HG02759 (cell line): ENCODE measurements around the gene TNXB.
A peak's percentile ranks its signal among the peaks of the same experiment; 100 is the strongest.

ENCODE experiments used
- ATAC-seq: cut with Tn5 transposase; IDR thresholded peaks from one replicate; pipeline ENCODE4 v1.9.1; 2021; ENCODE audit warnings: mild to moderate bottlenecking, moderate library complexity; ENCODE audit not compliant: unreplicated experiment

The TNXB gene

DNA sequence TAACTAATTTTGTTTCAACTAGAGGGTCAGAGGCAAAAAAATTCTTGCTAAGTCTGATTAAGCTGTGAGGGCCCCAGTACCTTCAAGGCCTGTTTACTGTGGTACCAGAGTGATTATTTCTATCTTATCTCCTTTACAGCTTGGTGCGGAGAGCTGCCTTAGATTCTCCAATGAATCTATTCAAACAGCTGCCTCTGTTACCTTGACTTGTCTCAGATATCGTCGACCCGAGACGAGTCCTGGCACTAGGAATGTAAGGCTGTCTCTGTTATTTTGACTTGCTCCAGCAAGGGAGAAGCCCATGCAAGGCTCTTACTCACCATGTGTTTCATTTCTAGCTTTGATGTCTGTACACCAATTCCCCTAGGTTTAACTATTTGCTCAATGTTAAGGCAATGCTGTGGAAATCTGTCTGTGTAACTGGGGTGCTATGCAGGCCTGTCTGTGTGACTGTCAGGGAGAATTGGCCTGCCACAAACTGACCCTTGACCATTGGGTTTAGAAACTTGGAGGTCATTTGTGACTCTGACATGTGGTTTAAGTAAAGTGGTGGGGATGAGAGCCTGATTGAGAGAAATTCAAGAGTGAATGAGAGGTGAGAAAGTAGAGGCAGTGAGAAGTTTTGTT, 31.4 kb upstream of the TNXB start:
- no peak for ATAC-seq

DNA sequence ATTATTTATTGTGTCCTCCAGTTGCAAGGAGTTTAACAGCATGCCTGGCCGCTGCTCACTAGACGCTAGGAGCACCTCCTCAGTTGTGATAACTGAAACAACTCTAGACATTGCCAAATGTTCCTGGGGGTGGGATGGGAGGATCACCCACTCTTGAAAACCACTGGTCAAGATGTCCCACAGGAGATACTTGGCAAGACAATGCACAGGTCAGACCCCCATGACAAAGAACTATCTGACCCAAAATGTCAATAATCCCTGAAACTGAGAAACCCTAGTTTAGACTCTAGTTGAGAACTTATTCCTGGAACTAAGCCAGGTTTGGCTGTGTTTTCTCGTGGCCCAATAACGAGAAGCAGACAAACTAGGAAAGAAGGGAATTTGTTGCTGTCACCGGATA, 30.5 kb upstream of the TNXB start:
- no peak for ATAC-seq

DNA sequence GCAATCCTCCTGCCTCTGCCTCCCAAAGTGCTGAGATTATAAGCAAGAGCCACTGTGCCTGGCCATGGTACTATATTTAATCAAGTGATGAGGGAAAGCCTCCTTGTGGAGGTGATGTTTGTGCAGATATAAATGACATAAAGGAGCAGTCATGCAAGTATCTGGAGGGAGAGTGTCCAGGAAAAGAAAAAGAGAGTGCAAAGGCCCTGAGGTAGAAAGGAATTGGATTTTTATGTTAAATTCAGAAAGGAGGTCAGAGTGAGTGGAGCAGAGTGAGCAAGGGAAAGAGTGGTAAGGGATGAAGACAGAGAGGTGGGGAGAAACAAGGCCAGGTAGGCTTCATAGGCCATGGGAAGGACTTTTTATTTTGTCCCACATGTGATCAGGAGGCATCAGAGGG, 28.3 kb upstream of the TNXB start:
- ATAC-seq = no peak

DNA sequence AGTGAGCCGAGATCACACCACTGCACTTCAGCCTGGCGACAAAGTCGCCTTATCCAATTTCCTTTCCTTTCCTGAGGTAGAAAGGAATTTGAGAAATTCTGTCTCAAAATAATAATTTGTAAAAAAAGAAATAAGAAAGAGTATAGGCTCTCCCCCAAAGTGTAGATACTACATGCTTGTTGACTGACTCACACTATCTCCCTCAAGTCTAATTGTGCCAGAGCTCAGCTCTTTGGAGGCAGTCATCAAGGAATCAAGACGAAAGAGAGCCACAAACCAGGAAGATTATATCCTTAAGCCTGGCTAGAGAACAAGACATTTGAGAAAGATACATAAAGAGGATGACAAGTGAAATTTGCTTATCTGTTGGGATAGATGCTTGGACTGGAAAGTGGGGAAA, 24.6 kb upstream of the TNXB start:
- no peak for ATAC-seq

DNA sequence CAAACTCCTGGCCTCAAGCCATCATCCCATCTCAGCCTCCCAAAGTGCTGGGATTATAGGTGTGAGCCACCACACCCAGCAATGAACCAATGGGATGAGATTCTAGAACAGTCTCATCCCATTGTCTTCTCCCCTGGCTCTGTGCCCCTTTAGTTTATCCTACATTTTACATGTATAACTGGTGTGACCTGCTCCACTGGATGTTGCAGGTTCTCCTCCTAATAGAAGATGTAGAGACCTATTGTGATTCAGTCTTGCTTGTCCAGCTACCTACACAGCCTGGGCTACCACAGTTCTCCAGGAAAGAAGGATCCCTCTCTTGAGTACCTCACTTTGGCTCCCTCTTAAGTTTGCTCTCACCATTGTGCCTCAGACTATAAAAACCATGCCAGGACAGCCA, 23.0 kb upstream of the TNXB start:
- ATAC-seq = no peak

DNA sequence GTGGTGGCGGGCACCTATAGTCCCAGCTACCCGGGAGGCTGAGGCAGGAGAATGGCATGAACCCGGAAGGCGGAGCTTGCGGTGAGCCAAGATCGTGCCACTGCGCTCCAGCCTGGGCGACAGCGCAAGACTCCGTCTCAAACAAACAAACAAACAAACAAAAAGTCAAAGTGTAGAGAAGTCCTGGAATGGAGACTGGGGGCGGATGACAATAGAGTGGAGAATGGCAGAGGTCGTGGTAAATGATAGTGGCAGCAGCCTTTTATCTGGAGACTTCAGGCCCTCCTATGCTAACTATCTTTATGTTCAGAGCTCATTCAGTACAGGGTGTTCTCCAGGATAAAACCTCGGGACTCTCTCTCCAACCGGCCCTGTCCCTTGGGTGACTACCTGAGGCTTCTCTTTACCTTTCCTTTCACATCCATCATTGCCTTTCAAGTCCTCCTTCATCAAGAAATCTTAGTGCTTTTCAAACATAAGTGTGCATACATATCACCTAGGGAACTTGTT, 22.4 kb upstream of the TNXB start:
- ATAC-seq = no peak

DNA sequence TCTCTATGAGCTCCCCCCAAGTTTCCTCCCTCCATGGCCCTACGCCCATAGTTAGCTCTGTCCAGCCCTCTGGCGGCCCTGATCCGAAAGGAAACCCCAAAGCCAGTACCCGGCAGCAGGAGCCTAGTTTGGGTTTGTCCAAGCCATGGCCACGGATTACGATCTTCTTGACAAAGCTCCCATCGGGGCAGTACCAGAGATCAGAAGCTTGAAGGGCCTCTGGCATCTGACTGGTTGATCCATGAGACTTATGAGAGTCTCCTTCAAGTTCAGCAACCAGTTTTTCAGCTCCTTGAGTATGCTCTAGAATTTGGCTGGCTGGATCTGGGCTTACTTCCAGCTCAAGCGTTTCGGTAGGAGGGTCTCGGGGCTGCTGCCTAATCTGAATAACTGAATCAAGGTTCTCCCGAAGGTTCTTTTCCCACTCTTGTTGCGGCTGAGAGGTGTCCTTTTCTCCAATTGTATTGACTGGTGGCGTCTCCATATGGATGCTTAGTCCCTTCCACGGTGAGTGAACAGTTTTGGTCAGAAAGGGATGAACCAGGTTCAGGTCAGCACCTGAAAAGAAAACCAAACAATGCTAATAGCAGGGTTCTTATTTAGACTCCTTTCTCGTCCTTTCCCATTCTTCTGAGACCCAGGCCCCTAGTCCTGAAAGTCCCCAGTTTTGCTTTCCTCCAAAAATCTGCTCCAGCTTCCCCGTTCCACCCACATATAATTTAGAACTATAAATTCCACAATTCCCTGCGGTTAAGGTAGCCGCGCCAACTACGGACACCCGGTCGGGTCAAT, 20.4 kb upstream of the TNXB start:
- ATAC-seq = no peak

DNA sequence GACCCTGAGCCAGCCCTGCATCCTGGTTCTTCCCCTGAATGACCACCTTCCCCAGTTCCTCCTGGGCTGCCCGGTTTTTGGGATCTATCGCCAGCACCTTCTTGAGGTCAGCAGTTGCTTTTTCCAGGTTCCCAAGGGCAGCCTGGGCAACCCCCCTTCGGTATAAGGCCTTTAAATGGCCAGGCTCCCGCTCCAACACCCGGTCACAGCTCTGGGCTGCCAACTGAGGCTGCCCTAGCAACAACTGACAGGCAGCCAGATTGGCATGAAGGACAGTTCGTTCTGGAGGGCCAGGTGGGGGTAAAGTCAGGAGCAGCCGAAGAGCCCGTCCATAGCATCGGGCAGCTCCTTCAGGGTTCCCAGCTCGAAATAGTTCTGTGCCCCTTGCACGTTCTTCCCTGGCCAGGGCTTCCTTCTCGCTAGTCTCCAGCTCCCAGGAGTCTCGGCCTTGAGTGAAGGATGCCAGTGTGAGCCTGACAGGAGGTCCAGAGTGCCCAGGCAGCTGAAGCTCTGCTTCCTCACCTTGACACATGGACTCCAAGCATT, 19.7 kb upstream of the TNXB start:
- no peak for ATAC-seq

DNA sequence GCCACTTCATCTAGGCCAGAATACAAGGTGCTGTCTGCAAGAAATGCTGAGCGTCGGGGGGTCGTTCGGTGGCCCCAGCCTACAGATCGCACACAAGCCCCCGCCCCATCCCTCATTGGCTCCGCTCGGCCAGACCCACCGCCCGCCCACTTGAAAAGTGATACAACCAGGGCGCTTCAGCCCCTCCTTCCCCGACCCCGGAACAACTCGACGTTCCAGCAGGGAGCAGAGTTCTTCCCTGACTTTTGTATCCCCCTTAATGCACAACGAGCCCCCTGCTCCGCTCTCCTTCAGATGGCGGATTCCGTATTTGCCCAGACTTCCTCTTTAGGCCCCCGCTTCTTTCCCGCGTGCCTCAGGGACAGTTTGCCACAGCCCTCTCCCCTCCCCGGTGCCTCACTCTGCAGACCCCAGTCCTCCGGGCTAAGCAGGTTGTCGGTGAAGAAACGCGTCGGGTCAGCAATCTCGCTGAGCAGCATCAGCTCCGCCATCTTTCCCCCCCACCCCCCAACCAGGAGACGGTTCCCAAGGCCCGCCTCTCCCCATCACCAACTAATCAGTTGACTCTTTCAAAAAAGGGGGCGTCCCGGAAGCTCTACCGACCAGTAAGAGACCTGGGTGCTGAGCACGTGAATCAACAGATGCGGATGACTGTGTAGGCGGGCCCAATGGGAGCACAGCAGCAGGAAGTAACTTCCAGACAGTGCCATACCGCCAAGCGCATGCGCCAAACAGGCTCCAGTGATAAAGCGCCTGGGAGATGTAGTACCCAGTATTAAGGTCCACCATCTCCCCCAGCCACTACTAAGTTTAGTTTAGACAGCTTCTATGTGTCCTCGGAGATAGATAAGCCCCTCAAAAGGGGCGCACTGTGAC, 18.8 kb upstream of the TNXB start, which contains the start of gene ATF6B:
TSS of gene ATF6B (minus strand) at position 530 of the 876 bp plus-strand sequence. CDS start at position 491, 39 bp downstream.
- ATAC-seq = peak; percentile 83

DNA sequence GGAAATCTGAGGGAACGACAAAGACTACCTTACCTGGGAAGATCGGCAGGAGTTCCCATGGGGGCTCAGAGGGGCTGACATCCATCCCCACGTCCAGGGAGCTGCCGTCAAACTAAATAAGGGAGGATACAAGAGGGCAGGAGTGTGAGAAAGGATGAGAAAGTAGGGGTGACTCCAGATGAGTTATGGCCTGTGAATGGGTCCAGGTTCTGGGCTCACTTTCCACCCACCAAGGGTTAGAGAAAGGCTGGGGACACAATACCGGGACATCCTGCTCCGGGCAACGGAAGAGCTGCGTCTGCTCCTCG, 18.2 kb upstream of the TNXB start:
- ATAC-seq = no peak

DNA sequence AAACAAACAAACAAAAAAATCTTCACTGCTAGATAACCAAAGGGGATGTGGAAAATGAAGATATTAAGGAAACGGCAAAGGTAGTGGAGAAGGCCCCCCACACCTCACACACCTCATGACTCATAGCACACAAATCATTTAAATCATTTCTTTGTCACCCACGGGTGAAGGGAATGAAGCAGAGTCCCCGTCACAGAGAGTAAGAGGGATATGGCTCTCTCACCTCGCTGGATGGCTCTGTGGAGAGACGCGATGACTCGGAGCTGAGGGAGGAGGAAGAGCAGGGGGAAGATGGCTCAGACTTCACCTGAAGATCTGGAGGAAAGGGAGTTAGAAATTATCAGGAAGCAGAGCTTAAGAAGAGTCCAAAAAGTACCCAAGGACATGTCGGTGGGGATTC, 17.7 kb upstream of the TNXB start:
- no peak for ATAC-seq

DNA sequence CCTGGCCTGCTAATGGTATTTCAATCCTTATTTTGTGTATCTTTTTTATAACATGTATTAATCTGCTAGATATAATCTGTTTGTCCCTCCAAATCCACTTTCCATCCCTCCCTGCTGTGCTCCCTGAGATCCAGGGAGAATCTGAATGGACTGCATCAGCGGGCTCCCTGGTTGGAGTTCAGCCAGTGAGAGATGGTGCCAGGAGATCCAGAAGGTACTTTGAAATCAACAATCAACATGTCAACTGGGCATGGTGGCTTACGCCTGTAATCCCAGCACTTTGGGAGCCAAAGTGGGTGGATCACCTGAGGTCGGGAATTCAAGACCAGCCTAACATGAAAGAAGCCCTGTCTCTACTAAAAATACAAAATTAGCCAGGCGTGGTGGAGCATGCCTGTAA, 14.5 kb upstream of the TNXB start:
- ATAC-seq = no peak

DNA sequence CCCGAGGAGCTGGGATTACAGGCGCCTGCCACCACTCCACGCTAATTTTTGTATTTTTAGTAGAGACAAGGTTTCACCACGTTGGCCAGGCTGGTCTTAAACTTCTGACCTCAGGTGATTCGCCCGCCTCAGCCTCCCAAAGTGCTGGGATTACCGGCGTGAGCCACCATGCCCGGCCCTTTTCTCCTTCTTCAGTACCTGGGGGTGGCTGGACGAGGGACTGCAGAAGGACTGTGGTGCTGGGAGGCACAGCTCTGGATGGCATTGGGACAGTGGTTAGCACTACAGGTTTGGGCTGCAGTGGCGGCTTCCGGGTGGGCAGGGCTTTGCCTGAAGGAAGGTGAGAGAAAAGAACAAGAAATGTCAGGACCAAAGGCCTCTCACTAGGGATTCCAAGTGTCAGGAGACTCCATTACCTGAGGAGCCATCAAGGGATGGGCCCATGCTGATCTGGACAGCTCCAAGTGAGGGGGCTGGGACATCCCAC, 11.5 kb upstream of the TNXB start:
- no peak for ATAC-seq

DNA sequence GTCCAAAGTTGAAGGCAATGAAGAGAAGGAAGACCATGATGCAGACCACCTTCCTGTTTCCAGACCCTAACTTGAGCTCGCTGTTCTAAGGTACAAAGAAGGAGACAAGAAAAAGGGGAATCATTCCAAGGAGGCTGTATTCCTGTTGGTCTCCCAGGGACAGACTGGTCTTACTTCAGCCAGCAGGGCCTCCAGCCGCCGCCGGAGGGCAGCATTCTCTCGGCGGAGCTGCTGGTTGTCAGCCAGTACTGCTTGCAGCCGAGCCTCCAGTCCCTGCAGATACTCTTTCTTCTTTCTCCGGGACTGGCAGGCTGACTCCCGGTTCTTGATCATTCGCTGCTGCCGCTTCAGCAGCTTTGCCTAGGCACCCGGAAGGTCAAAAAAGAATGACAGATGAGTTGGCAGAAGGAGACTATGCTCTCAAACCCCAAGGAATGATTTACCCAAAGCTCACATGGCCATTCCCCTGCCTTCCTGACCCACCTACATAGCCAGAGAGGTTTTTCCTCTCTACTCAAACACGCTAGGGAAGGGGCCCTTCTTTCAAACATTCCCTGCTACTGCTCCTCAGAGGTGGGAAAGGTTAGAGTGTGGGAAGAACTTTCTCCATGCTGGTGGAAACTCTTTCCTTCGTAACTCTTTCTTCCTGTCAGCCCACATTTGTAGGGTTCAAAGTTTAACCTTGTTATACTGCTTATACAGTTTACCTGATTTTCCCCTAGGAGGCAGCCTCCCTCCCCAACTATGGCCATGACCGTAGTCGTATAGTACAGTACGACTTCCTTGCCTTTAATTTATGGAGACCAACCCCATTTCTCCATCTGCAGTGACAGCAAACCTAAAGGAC, 9.9 kb upstream of the TNXB start:
- ATAC-seq = no peak

DNA sequence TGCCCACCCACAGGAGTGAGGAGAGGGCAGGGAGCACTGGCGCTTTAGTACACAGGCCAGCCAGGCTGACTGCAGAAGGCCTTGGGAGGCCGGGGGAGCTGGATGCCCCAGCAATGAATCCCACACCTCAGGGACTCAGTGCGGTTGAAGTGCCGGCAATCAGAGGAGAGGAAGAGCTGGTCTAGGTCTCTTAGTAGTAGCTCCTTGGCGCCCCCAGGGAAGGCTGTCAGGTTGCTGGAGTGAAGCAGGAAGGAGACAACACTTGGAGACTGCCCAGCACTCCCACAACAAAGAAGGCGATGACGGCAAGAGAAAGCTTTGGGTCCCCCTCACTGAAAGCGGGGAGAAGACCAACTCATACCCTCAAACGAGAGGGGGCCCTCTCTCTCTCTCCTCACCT, 8.3 kb upstream of the TNXB start:
- no peak for ATAC-seq

DNA sequence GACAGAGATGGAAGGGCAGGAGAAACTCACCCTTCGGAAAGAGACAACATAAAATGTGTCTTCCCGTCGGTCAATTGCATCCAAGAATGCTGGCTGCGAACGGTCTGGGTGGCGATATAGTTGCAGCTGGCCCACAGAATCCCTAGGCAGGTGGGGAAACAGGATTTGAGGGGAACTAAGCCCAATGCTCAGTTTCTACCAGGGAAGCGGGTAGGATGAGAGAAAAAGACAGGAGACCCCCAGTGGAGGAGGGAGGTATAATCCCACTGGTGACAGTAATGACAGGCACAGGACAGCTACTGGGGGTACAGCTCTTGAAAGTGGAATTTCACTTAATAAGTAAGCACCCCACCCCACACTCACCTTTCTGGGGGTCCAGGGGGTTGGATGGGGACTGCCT, 7.5 kb upstream of the TNXB start:
- ATAC-seq = no peak

DNA sequence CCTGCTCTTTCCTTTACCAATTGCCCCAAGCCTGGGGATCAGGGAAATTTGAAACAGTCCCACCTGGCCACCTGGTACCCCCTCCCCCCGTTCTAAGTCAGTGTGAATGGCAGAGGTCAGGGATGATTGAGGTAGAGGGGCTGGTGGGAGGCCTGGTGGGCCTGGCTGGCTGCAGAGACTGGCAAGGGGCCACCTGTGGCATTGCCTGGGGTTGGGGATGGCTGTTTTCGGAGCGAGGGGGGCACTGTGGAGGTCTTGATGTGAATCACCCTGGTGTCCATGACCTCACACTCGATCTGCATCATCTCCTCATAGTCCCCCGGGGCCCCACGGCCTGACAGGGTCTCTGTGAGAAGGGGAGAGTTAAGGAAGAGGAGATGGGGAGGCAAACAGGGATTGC, 6.5 kb upstream of the TNXB start:
- no peak for ATAC-seq

DNA sequence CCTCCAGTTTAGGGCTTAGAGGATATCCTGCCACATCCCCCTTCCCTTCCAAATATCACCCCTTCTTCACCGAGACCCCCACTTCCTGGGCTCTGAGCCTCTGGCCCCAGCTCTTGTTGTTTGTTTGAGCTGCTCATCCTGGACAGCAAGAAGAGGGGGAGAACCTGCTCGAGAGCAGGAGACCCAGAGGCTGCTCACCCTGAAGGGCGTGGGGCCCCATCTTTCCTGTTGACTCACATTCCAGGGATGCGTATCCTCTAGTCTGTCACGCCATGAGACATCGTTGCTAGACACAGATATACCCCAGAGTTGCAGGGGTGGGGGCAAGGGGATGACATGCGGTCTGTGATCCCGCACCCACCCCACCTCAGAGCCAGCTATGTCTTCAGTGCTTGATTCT, 5.7 kb upstream of the TNXB start:
- ATAC-seq = no peak

DNA sequence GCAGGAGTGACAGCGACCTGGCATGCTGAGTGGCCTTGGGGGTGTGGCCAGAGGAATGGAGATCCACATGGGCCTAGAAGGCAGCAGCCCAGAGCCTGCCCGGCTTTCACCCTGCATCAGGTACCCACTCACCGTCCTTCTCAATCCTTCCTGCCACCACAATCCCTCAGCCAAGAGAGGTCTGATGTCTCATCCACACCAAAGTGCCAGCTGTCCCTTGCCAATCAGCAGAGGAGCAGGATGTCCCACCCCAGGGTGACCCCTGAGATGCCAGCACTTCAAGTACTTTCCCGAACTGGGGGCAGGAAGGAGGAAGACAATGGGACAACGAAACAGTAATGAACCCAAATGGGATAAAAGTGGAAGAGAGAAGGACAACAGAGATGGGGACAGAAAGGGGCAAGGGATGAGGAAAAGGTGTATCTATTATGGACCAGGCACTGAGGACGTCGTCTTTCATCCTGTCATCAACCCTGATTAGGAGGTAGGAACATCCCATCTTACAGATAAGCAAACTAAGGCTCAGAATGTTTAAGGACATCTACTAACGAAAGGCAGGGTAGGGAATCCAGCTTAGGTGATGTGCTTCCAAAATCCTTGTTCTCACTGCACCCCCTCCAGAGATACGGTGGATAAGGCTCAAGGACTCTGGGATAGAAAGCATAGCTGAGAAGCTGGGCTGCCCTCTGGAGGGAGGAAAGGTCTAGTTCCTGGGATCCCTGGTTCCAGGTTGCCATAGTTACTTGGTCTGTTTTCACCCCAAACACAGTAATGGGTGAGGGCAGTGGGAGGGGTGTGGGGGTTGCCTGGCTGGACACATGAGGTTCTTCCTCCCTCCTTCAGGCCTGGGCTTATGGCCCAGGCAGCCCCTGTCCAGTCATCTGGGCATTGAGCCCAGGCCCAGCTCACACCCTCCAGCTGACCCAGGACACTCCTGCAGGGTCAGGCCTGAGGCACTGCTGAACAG, 4.5 kb upstream of the TNXB start:
- no peak for ATAC-seq
